B cell (primary cell): ENCODE data around the gene FOXK1.

Experiments
- CTCF ChIP-seq: fragments of 200-600 bp; IDR thresholded peaks from one replicate; pipeline ENCODE4 v1.8.0; 2022; ENCODE audit warnings: antibody characterized with exemption, mild to moderate bottlenecking
- EZH2 ChIP-seq: IDR thresholded peaks from 2 replicates; pipeline ENCODE4 v1.6.1; 2012; ENCODE audit warnings: borderline replicate concordance, low read depth, mild to moderate bottlenecking, moderate library complexity, low read length; ENCODE audit not compliant: insufficient read depth, poor library complexity, severe bottlenecking

- TF ChIP-seq CTCF (peak; percentile 79), EZH2 (no peak)
Observed at GRCh38 chr7:4791738-4792536, 109.8 kb downstream of the FOXK1 start.
